HS-5 (cell line): ENCODE results near the gene CNTNAP5.

Experiments
- DNase-seq: peaks from one replicate; pipeline ENCODE4 v3.0.0-alpha.2; 2012; ENCODE audit warnings: low read depth

CNTNAP5 gene

GRCh38 chr2:124159166-124159565 lies 134.1 kb downstream of the CNTNAP5 start:
- DNase-seq: no peak

- no peak for DNase-seq
Measured at GRCh38 chr2:124161542-124161941, 136.5 kb downstream of the CNTNAP5 start.

- DNase-seq: no peak
Measured at GRCh38 chr2:124162256-124162655, 137.2 kb downstream of the CNTNAP5 start.

- DNase-seq: no peak
Measured at GRCh38 chr2:124163840-124164239, 138.8 kb downstream of the CNTNAP5 start.

GRCh38 chr2:124165698-124166097 lies 140.6 kb downstream of the CNTNAP5 start:
- no peak for DNase-seq

GRCh38 chr2:124171472-124172063 lies 146.5 kb downstream of the CNTNAP5 start:
- no peak for DNase-seq

GRCh38 chr2:124178719-124179118 lies 153.6 kb downstream of the CNTNAP5 start:
- DNase-seq: no peak

GRCh38 chr2:124180635-124181034 lies 155.5 kb downstream of the CNTNAP5 start:
- DNase-seq: no peak

- DNase-seq: no peak
Measured at GRCh38 chr2:124186801-124187200, 161.7 kb downstream of the CNTNAP5 start.

GRCh38 chr2:124187948-124188347 lies 162.9 kb downstream of the CNTNAP5 start:
- DNase-seq: no peak

- no peak for DNase-seq
Measured at GRCh38 chr2:124193706-124194105, 168.6 kb downstream of the CNTNAP5 start.

- peak; percentile 31 for DNase-seq
Measured at GRCh38 chr2:124201713-124202112, 176.6 kb downstream of the CNTNAP5 start.

- no peak for DNase-seq
Measured at GRCh38 chr2:124209441-124209840, 184.4 kb downstream of the CNTNAP5 start.

GRCh38 chr2:124211461-124211860 lies 186.4 kb downstream of the CNTNAP5 start:
- DNase-seq: no peak

GRCh38 chr2:124213977-124214587 lies 189.0 kb downstream of the CNTNAP5 start:
- DNase-seq: no peak

GRCh38 chr2:124246170-124246569 lies 221.1 kb downstream of the CNTNAP5 start:
- no peak for DNase-seq

- no peak for DNase-seq
Measured at GRCh38 chr2:124248386-124248785, 223.3 kb downstream of the CNTNAP5 start.

GRCh38 chr2:124250433-124250832 lies 225.3 kb downstream of the CNTNAP5 start:
- no peak for DNase-seq

- peak; percentile 81 for DNase-seq
Measured at GRCh38 chr2:124254621-124255020, 229.5 kb downstream of the CNTNAP5 start.

- DNase-seq: no peak
Measured at GRCh38 chr2:124257120-124257519, 232.0 kb downstream of the CNTNAP5 start.

GRCh38 chr2:124258140-124258880 lies 233.2 kb downstream of the CNTNAP5 start:
- peak; percentile 92 for DNase-seq

- no peak for DNase-seq
Measured at GRCh38 chr2:124261456-124261855, 236.4 kb downstream of the CNTNAP5 start.

GRCh38 chr2:124264551-124265091 lies 239.5 kb downstream of the CNTNAP5 start:
- DNase-seq: no peak
